Posterior vena cava (tissue), 2 donors: ENCODE measurements around the gene EEF2. TPM values are rescaled to one million over a fixed set of nuclear protein-coding genes. Genes with fewer than 3 reads are reported as not detected.
"Not testable (repeated sequence)": the region's sequence is repeated elsewhere in the genome, so short reads cannot be mapped to it uniquely, and the experiment has no call there.

ENCODE experiments used
- DNase-seq: peaks from one replicate; pipeline ENCODE4 v3.0.0-alpha.2; 2020; ENCODE audit warnings: low spot score
- intact Hi-C, 2 donors: fragments of 100-400 bp; cut with DNase I; formaldehyde crosslinking; loops; one replicate each; pipeline versions ENCODE4 v1.14.1 to v1.14.2; 2022 to 2023
- total RNA-seq, 2 donors: library from RNA; stranded (reverse); fragmentation: NEBNext Ultra II Directional; extraction: Animal tissue kit (Norgen Biotek cat#: 25700); gene quantifications; one replicate each; pipeline ENCODE4 v1.2.1, GENCODE V29; 2021
- donor health status: DM: yes; HTN: yes; CAD: no.
- donor health status: DM: yes; HTN: yes; CAD: no.

EEF2 gene
- total RNA-seq, 2 donors from 2014 or later, result 1,536 to 1,555 TPM

GRCh38 chr19:3976495-3977241 is 8.6 kb downstream of the EEF2 start:
- DNase-seq, result peak; percentile 94
- intact Hi-C loops, result no loop called here

GRCh38 chr19:3975637-3976087 is 9.6 kb downstream of the EEF2 start:
- intact Hi-C loops, result no loop called here
- DNase-seq, result no peak

GRCh38 chr19:3975144-3975543 is 10.1 kb downstream of the EEF2 start:
- intact Hi-C loops, result no loop called here
- no peak for DNase-seq

- intact Hi-C loops, result no loop called here
- DNase-seq, result peak; percentile 99
Observed at GRCh38 chr19:3970808-3971598, 14.3 kb downstream of the EEF2 start, which contains the start of gene DAPK3. TSS of gene DAPK3 (minus strand) at chr19:3971099. CDS start at chr19:3969735, 1,364 bp downstream.

- intact Hi-C loops, result no loop called here
- no peak for DNase-seq
Observed at GRCh38 chr19:3970313-3970807, 14.9 kb downstream of the EEF2 start.

GRCh38 chr19:3969435-3970312 is 15.6 kb downstream of the EEF2 start:
- DNase-seq, result no peak
- intact Hi-C loops, result no loop called here

GRCh38 chr19:3968556-3969434 is 16.5 kb downstream of the EEF2 start:
- peak; percentile 94 for DNase-seq
- intact Hi-C loops, result no loop called here

- DNase-seq, result not testable (repeated sequence)
Observed at GRCh38 chr19:3967983-3968382, 17.3 kb downstream of the EEF2 start.

GRCh38 chr19:3966051-3967017 is 18.9 kb downstream of the EEF2 start:
- no peak for DNase-seq
- intact Hi-C loops, result no loop called here

More at GRCh38 chr19:3967983-3968382, 17.3 kb downstream of the EEF2 start:
- intact Hi-C loops, result not testable (repeated sequence)

- intact Hi-C loops, result no loop called here
- DNase-seq, result no peak
Observed at GRCh38 chr19:3964256-3965194, 20.7 kb downstream of the EEF2 start.

- intact Hi-C loops, result no loop called here
- DNase-seq, result no peak
Observed at GRCh38 chr19:3963458-3964255, 21.6 kb downstream of the EEF2 start.

GRCh38 chr19:3961007-3961406 is 24.3 kb downstream of the EEF2 start:
- intact Hi-C loops, result no loop called here

GRCh38 chr19:3959766-3960131 is 25.5 kb downstream of the EEF2 start:
- DNase-seq, result no peak
- intact Hi-C loops, result no loop called here

More at GRCh38 chr19:3961007-3961406, 24.3 kb downstream of the EEF2 start:
- no peak for DNase-seq

- intact Hi-C loops, result no loop called here
- no peak for DNase-seq
Observed at GRCh38 chr19:3958836-3959765, 26.2 kb downstream of the EEF2 start.
